ENCODE results near the gene PHC2.

Gene PHC2

GRCh38 chr1:33363021-33363420 is 67.9 kb downstream of the PHC2 start:
- no peak for TF ChIP-seq CTCF (IDR thresholded peaks at IDR 0.05; ENCODE audit: insufficient read depth, low read depth, low read length, missing control alignments)
- H3K4me3 ChIP-seq (ENCODE audit: low read depth, low read length) = no peak overlapping the region
- no peak for DNase-seq (ENCODE audit: low read depth)

GRCh38 chr1:33361532-33362235 is 69.2 kb downstream of the PHC2 start:
- peak; percentile 35 for DNase-seq (ENCODE audit: low read depth)
- no peak for TF ChIP-seq CTCF (IDR thresholded peaks at IDR 0.05; ENCODE audit: insufficient read depth, low read depth, low read length, missing control alignments)
- no peak overlapping the region for H3K4me3 ChIP-seq (ENCODE audit: low read depth, low read length)

- no peak overlapping the region for H3K4me3 ChIP-seq (ENCODE audit: low read depth, low read length)
- no peak for DNase-seq (ENCODE audit: low read depth)
- no peak for TF ChIP-seq CTCF (IDR thresholded peaks at IDR 0.05; ENCODE audit: insufficient read depth, low read depth, low read length, missing control alignments)
Observed at GRCh38 chr1:33360367-33360766, 70.5 kb downstream of the PHC2 start.

GRCh38 chr1:33359931-33360330 is 71.0 kb downstream of the PHC2 start:
- no peak for DNase-seq (ENCODE audit: low read depth)
- no peak for TF ChIP-seq CTCF (IDR thresholded peaks at IDR 0.05; ENCODE audit: insufficient read depth, low read depth, low read length, missing control alignments)

GRCh38 chr1:33358795-33359503 is 71.9 kb downstream of the PHC2 start:
- no peak for TF ChIP-seq CTCF (IDR thresholded peaks at IDR 0.05; ENCODE audit: insufficient read depth, low read depth, low read length, missing control alignments)
- no peak for DNase-seq (ENCODE audit: low read depth)
- H3K4me3 ChIP-seq (ENCODE audit: low read depth, low read length) = no peak overlapping the region

More at GRCh38 chr1:33359931-33360330, 71.0 kb downstream of the PHC2 start:
- no peak overlapping the region for H3K4me3 ChIP-seq (ENCODE audit: low read depth, low read length)

- TF ChIP-seq CTCF (IDR thresholded peaks at IDR 0.05; ENCODE audit: insufficient read depth, low read depth, low read length, missing control alignments) = no peak
- DNase-seq (ENCODE audit: low read depth) = no peak
- no peak overlapping the region for H3K4me3 ChIP-seq (ENCODE audit: low read depth, low read length)
Observed at GRCh38 chr1:33358114-33358794, 72.6 kb downstream of the PHC2 start.
